ENCODE results near the gene ZNF469.
"Not testable (repeated sequence)": the region's sequence is repeated elsewhere in the genome, so short reads cannot be mapped to it uniquely, and the experiment has no call there.

The ZNF469 gene

DNA sequence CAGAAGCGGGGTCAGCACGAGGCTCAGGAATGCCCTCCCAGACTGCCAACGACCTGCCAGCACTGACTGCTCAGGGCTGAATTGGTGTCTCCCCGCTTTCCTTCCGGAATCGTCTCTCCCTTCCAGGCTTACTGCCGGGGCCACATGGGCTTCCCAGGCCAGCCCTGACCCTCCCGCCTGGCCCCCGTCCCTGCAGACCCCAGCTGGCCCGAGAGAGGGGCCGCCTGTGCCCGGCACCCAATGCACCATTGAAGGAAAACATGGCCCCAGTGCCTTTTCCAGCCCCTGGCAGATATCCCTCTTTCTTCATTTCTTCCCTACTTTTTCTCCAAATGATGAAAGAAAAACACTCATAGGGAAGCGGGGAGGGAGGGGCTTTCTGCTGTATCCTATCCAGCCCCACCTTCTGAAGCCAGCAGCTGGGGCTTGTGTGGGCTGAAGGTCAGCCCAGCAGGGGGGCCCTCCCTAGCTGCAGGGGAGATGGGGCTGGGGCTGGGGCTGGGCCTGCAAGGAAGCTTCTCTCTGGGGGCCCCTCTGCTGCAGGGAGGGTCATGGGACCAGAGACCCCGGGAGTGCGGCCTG, 25.9 kb downstream of the ZNF469 start:
- DNase-seq (ENCODE audit: low read depth in 2 of 2), result no peak

GRCh38 chr16:88409296-88410065, 26.7 kb downstream of the ZNF469 start:
- DNase-seq (ENCODE audit: low read depth in 2 of 2), result no peak

- not testable (repeated sequence) for DNase-seq (ENCODE audit: low read depth in 2 of 2)
These were observed 27.7 kb downstream of the ZNF469 start for GRCh38 chr16:88410297-88410968.

GRCh38 chr16:88411951-88412576, 29.3 kb downstream of the ZNF469 start:
- no peak for DNase-seq (ENCODE audit: low read depth in 2 of 2)

DNA sequence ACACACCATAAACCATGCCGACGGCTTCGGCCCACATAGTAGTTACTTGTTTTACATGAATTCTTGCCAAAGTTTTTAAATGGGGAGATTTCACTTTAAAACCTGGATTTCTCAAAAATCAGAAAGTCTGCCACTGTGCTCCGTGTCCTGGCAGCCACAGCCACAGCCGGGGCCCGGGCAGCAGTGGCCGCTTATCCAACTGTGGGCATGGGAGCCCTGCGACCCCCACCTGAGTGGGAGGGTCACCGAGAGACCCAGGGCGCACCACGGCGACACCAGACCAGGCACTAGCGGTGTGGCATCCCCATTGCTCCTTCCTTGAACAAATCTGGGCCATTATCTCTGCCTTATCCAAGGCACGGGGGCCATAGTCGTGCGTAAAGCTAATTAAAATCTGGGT, 30.0 kb downstream of the ZNF469 start:
- DNase-seq (ENCODE audit: low read depth in 2 of 2), result no peak

DNA sequence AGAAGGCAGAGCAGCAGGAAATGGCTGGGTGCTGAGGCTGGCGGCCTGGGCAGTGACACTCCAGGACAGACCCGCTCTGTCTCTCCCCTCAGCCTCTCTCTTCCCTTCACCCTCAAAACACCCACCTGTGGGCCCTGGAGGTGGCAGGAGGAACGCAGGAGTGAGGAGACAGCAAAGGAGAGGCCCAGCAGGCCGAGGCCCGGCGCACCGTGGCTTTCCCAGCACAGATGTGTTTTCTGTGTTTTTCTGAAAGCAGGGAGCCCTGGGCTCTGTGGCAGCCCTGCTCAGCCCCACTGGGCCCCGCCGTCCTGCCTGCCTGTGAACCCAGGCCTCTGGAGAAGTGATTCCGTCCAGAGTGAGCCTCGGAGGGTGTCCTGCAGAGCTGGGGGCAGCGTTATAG, 30.5 kb downstream of the ZNF469 start:
- DNase-seq (ENCODE audit: low read depth in 2 of 2), result no peak

DNA sequence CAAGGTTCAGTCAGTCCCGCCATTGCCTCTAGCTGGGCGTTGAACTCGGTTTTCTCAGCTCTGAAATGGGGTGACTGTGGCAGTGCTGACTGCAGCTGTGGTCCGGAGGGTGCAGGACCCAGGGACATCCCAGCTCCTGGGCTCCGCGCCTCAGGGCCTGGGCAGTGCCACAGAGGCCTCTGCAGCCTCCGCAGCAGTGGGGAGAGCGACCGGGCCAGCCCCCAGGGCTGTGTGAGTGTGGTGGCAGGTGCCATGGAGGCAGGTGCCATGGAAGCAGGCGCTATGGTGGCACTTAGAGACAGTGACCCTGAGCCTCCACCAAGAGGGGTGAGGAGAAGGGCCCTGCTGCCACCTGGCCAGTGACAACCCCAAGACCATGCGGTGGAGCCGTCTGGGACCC, 30.9 kb downstream of the ZNF469 start:
- no peak for DNase-seq (ENCODE audit: low read depth in 2 of 2)

- DNase-seq (ENCODE audit: low read depth in 2 of 2), result no peak
These were observed 32.0 kb downstream of the ZNF469 start for GRCh38 chr16:88414521-88415380.

DNA sequence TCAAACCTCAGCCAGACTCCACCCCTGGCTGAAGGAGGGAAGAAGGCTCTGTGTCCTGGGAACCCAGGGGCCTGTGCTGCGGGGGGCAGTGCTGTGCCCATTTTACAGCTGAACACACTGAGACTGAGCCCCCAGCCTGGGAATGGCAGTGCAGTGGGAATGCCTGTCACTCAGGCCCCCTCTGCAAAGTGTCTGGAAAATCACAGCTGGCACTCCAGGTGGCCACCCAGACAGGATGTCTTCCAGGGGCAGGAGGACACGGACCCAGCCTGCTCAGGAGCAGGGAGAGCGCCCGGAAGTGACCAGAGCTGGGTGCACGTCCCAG, 32.6 kb downstream of the ZNF469 start:
- no peak for DNase-seq (ENCODE audit: low read depth in 2 of 2)

- no peak for DNase-seq (ENCODE audit: low read depth in 2 of 2)
These were observed 33.1 kb downstream of the ZNF469 start for GRCh38 chr16:88415713-88416323.

DNA sequence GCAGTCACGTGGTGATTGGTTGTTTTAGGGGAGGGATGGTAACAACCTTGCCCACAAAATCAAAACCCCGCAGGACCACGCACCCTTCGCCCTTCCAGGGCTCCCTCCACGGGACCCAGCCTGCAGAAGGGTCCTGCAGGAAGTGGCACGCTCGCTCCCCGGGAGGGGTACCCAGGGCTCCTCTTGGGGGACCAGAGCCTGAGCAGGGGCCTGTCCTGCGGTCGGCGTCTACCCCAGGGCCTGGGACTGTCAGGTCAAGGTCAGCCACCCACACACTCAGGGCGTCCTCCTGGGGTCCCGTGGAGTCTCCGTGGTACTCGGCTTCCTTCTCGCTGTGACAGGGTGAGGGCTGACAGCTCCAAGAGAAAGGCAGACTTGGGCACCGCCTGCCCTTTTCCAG, 33.9 kb downstream of the ZNF469 start:
- DNase-seq (ENCODE audit: low read depth in 2 of 2), result no peak

DNA sequence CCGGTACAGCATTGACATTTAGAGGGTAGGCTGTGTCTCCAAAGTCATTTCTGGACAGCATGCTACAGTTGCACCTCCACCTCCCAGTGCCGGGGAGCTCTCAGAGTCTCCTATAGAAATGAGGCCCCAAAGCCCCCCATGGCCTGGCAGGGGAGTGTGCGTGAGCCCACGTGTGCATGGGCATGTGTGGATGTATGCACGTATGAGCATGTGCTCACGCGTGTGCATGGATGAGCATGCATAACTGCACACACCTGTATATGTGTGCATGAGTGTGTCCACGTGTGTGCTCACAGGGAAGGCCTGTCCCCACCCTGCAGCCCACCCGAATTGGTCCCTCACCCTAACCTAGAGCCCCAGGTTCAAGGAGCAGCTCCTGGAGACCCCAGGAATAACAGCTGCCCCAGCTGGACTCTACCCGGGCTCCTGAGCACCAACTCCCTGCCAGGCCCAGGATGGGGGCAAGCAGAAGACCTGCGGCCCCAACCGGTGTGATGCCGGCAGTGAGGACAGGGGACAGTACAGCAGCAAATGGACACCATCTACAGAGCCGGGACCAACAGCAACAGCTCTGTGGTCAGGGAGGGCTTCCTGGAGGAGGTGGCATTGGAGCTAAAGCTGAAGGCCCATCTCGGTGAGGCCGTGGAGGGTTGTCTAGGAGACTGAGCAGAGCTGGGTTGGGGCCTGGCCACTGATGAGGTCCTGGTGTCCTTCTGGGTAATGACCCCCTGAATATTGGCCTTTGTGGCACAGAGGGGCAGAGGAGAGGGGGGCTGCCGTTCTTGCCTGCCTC, 35.1 kb downstream of the ZNF469 start:
- DNase-seq (ENCODE audit: low read depth in 2 of 2), result no peak

DNA sequence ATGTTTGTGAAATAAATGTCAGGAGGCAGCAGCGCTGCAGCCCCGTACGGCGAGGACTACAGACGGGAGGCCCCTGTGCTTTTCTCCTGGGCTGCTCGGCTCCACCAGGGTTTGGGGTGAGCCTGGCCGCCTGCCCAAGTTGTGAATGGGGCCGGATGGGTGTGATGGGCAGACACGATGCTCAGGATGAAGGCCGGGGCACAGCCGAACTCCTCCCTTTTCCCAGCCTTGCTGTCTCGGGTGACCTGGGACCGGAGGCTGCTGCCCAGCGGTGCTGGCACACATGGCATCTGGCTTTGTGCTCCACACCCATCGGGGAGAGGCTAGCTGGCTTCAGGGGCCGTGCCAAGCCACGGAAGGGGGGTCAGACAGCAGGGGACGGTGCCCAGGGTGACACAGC, 36.1 kb downstream of the ZNF469 start:
- no peak for DNase-seq (ENCODE audit: low read depth in 2 of 2)

DNA sequence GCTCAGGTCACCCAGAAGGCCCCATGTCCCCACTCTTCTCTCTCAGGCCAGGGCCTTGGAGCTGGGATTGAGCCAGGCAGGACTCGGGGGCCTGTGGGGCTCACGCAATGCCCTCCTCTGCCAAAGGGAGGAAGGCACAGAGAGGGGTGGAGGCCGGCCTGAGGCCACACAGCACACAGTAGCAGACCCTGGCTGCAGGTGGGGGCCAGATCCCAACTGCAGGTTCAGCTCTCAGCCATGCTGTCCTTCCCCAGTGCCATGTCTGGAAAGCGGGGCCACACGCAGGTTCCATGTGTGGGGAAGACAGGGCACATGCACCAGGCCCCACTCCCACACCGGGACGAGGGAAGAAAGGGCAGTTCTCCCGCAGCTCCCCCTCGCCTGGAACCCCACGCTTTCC, 37.0 kb downstream of the ZNF469 start:
- no peak for DNase-seq (ENCODE audit: low read depth in 2 of 2)

GRCh38 chr16:88420496-88420895, 37.7 kb downstream of the ZNF469 start:
- DNase-seq (ENCODE audit: low read depth in 2 of 2), result no peak

GRCh38 chr16:88421301-88421700, 38.5 kb downstream of the ZNF469 start:
- no peak for DNase-seq (ENCODE audit: low read depth in 2 of 2)

- DNase-seq (ENCODE audit: low read depth in 2 of 2), result no peak
These were observed 39.2 kb downstream of the ZNF469 start for GRCh38 chr16:88421871-88422433.

DNA sequence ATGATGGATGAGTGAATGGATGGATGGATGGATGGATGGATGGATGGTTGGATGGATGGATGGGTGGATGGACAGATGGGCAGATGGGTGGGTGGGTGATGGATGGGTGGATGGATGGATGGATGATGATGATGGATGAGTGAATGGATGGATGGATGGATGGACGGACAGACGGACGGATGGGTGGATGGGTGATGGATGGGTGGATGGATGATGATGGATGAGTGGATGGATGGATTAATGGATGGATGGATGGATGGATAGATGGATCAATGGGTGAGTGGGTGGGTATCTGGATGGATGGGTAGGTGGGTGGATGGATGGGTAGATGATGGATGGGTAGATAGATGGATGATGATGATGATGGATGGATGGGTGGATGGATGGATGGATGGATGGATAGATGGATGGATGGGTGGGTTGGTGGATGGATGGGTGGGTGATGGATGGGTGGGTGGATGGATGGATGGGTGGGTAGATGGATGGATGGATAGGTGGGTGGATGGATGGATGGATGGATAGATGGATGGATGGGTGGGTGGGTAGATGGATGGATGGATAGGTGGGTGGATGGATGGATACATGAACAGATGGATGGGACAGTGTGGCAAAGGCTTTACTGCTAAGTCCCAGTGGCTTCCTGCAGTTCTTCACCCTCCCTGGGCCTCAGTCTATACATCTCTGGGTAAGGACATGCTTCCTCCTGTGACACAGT, 40.1 kb downstream of the ZNF469 start:
- DNase-seq (ENCODE audit: low read depth in 2 of 2), result no peak

- DNase-seq (ENCODE audit: low read depth in 2 of 2), result no peak
These were observed 40.7 kb downstream of the ZNF469 start for GRCh38 chr16:88423448-88423850.

All from stimulated activated CD8-positive, alpha-beta memory T cell treated with anti-CD3 and anti-CD28 coated beads, Interleukin-2, amount 100 ng/mL, for 1 hour (primary cell).